NOMO-1 treated with dmso at 0.1 percent for 144 hours (cell line): ENCODE results near the gene LRRN4CL.
"Not testable (repeated sequence)": the region's sequence is repeated elsewhere in the genome, so short reads cannot be mapped to it uniquely, and the experiment has no call there.

Experiments
- DNase-seq: peaks from one replicate; lab custom pipeline; 2025; ENCODE audit not compliant: unreplicated experiment; lab: John Stamatoyannopoulos, UW

LRRN4CL gene

GRCh38 chr11:62677156-62677555 lies 12.2 kb downstream of the LRRN4CL start:
- DNase-seq = no peak

GRCh38 chr11:62676698-62677097 lies 12.6 kb downstream of the LRRN4CL start:
- DNase-seq = no peak

- not testable (repeated sequence) for DNase-seq
These were observed 13.9 kb downstream of the LRRN4CL start for GRCh38 chr11:62675415-62675814.

GRCh38 chr11:62673196-62673525 lies 16.2 kb downstream of the LRRN4CL start:
- DNase-seq = no peak

- DNase-seq = peak; percentile 92
These were observed 17.5 kb downstream of the LRRN4CL start, which contains the start of the genes LBHD1 and UQCC3 for GRCh38 chr11:62671608-62672389. LBHD1 (minus strand) TSS chr11:62672267; CDS start chr11:62670031, 2,236 bp downstream. UQCC3 (plus strand) TSS chr11:62671673; CDS start chr11:62671746, 73 bp downstream.

GRCh38 chr11:62671236-62671607 lies 18.1 kb downstream of the LRRN4CL start:
- DNase-seq = peak; percentile 59

- no peak for DNase-seq
These were observed 19.7 kb downstream of the LRRN4CL start for GRCh38 chr11:62669420-62670161.

- no peak for DNase-seq
These were observed 21.9 kb downstream of the LRRN4CL start for GRCh38 chr11:62667460-62667859.

- DNase-seq = no peak
These were observed 22.9 kb downstream of the LRRN4CL start for GRCh38 chr11:62666259-62666926.

GRCh38 chr11:62665599-62666258 lies 23.6 kb downstream of the LRRN4CL start:
- DNase-seq = peak; percentile 22

GRCh38 chr11:62665075-62665598 lies 24.2 kb downstream of the LRRN4CL start, which contains the start of the genes C11orf98 and CSKMT:
C11orf98 (minus strand) TSS chr11:62665210; CDS start chr11:62665169, 41 bp downstream.
CSKMT (plus strand) TSS chr11:62665312; CDS start chr11:62665880, 568 bp downstream.
- DNase-seq = peak; percentile 89

GRCh38 chr11:62664405-62665074 lies 24.8 kb downstream of the LRRN4CL start:
- DNase-seq = peak; percentile 72

- peak; percentile 7 for DNase-seq
These were observed 32.4 kb downstream of the LRRN4CL start for GRCh38 chr11:62656796-62657429.

GRCh38 chr11:62654297-62654696 lies 35.0 kb downstream of the LRRN4CL start:
- no peak for DNase-seq

- DNase-seq = no peak
These were observed 36.9 kb downstream of the LRRN4CL start for GRCh38 chr11:62652161-62653006.

GRCh38 chr11:62650283-62650682 lies 39.0 kb downstream of the LRRN4CL start:
- not testable (repeated sequence) for DNase-seq

- DNase-seq = no peak
These were observed 39.8 kb downstream of the LRRN4CL start for GRCh38 chr11:62649486-62649885.

GRCh38 chr11:62648967-62649364 lies 40.4 kb downstream of the LRRN4CL start:
- DNase-seq = no peak
